Measurements from ENCODE around the gene KNG1. TPM values are rescaled to one million over a fixed set of nuclear protein-coding genes. Genes with fewer than 3 reads are reported as not detected.
"Not testable (repeated sequence)": the region's sequence is repeated elsewhere in the genome, so short reads cannot be mapped to it uniquely, and the experiment has no call there.

KNG1 gene
- total and polyA plus RNA-seq, 7 experiments from 2014 or later: not detected

DNA sequence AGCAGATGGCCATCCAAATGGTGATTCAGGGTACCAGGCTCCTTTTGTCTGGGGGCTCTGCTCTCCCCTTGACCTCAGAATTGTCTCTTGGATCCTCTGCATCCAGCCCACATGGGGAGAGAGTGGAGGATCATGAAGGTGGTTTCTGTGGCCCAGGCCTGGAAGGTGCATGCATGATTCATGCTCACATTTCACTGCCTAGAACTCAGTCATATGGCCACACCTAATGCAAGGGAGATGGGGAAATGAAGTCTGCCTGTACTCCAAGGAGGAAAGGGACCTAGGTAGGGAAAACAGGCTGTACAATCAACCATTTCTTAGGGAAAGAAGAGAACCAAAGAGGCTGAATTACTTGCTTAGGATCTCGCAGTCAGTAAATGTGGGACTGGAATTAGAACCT is 36.3 kb upstream of the KNG1 start:
- no peak for DNase-seq
- Mint-ChIP-seq H3K4me3 (no peak overlapping the region), H3K4me1 (no peaks in the 10 kb centered on the region), H3K36me3 (peaks cover 0 to 14% (median 4%) of the 10 kb centered on the region in 5 donors), H3K27ac (no peak overlapping the region), H3K27me3 (peaks cover 41 to 52% (median 48%) of the 10 kb centered on the region in 5 donors), H3K9me3 (peaks cover 2 to 26% (median 12%) of the 10 kb centered on the region in 11 donors)
- intact Hi-C loops (cut with micrococcal nuclease): no loop called here
- Histone ChIP-seq H3K4me1 (ENCODE audit: control insufficient read depth in 2 of 2, insufficient read depth in 2 of 2, low read length in 2 of 2) (no peaks in the 10 kb centered on the region), H3K27ac (ENCODE audit: low read depth, low read length) (no peak overlapping the region), H3K4me3 (ENCODE audit: low read length) (no peak overlapping the region), H3K36me3 (ENCODE audit: control insufficient read depth in 2 of 3, insufficient read depth in 3 of 3, low read length in 3 of 3) (no peaks in the 10 kb centered on the region), H3K27me3 (ENCODE audit: control insufficient read depth in 2 of 2, insufficient read depth in 2 of 2, low read length in 2 of 2) (no peaks in the 10 kb centered on the region), H3K9me3 (ENCODE audit: control insufficient read depth in 2 of 3, low read length in 3 of 3) (peaks cover 0 to 4% (median 0%) of the 10 kb centered on the region in 3 experiments)
- ChIA-PET CTCF (no interaction called here), POLR2A (no interaction called here)
- ATAC-seq: no peak

DNA sequence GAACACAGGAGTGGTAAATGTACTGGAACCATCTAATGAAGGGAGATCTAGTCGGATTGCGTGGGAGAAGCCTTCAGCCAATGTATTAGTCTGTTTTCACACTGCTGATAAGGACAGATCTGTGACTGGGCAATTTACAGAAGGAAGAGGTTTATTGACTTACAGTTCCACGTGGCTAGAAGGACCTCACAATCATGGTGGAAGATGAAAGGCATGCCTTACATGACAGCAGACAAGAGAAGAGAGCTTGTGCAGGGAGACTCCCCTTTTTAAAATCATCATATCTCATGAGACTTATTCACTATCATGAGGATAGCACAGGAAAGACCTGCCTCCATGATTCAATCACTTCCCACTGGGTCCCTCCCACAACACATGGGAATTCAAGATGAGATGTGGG is 34.3 kb upstream of the KNG1 start:
- Mint-ChIP-seq H3K4me1 (peaks cover 0 to 2% (median 0%) of the 10 kb centered on the region in 7 donors), H3K9me3 (peaks cover 2 to 36% (median 16%) of the 10 kb centered on the region in 11 donors), H3K36me3 (peaks cover 0 to 14% (median 4%) of the 10 kb centered on the region in 5 donors), H3K27ac (no peak overlapping the region), H3K27me3 (peaks cover 32 to 51% (median 41%) of the 10 kb centered on the region in 5 donors), H3K4me3 (no peak overlapping the region)
- ChIA-PET POLR2A (no interaction called here), CTCF (no interaction called here)
- Histone ChIP-seq H3K9me3 (ENCODE audit: control insufficient read depth in 2 of 3, low read length in 3 of 3) (peaks cover 0 to 4% (median 0%) of the 10 kb centered on the region in 3 experiments), H3K27me3 (ENCODE audit: control insufficient read depth in 2 of 2, insufficient read depth in 2 of 2, low read length in 2 of 2) (no peaks in the 10 kb centered on the region), H3K36me3 (ENCODE audit: control insufficient read depth in 2 of 3, insufficient read depth in 3 of 3, low read length in 3 of 3) (no peaks in the 10 kb centered on the region), H3K4me1 (ENCODE audit: control insufficient read depth in 2 of 2, insufficient read depth in 2 of 2, low read length in 2 of 2) (no peaks in the 10 kb centered on the region), H3K27ac (ENCODE audit: low read depth, low read length) (no peak overlapping the region), H3K4me3 (ENCODE audit: low read length) (no peak overlapping the region)
- ATAC-seq (no peak), DNase-seq (no peak)
- intact Hi-C loops (cut with micrococcal nuclease): no loop called here

DNA sequence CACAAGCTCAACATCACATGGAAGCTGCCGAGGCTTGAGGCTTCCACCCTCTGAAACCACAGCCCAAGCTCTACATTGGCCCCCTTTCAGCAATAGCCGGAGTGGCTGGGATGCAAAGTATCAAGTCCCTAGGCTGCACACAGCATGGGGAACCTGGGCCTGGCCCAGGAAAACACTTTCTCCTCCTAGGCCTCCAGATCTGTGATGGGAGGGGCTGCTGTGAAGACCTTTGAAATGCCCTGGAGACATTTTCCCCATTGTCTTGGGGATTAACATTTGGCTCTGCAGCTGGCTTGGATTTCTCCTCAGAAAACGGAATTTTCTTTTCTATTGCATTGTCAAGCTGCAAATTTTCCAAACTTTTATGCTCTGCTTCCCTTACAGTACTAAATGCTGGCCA is 33.2 kb upstream of the KNG1 start:
- H3K4me1 Mint-ChIP-seq: peaks cover 0 to 6% (median 0%) of the 10 kb centered on the region in 7 donors

DNA sequence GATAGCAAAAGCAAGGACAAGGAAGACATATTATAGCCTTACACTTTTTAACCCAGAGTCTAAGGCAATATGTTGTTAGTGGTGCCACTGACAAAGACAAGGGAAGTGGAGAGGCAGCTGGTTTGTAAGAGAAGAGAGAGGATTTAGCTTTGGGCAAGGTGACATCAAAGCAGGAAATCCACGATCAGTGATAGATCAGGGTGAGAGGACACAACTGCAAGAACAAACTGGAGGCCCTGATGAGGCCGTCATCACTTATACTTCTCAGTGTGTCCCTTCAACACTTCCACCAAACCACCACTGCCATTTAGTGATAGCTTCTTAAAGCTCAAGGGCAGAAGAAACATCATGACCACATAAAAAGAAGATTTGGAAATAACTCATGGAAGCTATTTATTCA is 30.7 kb upstream of the KNG1 start:
- H3K4me1 ChIP-seq (ENCODE audit: control insufficient read depth in 2 of 2, insufficient read depth in 2 of 2, low read length in 2 of 2); H3K4me3 Mint-ChIP-seq; H3K9me3 ChIP-seq (ENCODE audit: control insufficient read depth in 2 of 3, low read length in 3 of 3); intact Hi-C loops (cut with micrococcal nuclease); H3K27ac ChIP-seq (ENCODE audit: low read depth, low read length); H3K4me1 Mint-ChIP-seq; H3K27me3 ChIP-seq (ENCODE audit: control insufficient read depth in 2 of 2, insufficient read depth in 2 of 2, low read length in 2 of 2); DNase-seq; H3K27ac Mint-ChIP-seq; H3K36me3 ChIP-seq (ENCODE audit: control insufficient read depth in 2 of 3, insufficient read depth in 3 of 3, low read length in 3 of 3); H3K4me3 ChIP-seq (ENCODE audit: low read length); POLR2A ChIA-PET: not testable (repeated sequence)
- CTCF ChIA-PET: interaction anchor here (0.7 kb wide), 1 partner anchor 635 kb away, joined by 3 read pairs; no protein-coding TSS in a partner anchor
- H3K36me3 Mint-ChIP-seq: peaks cover 0 to 14% (median 4%) of the 10 kb centered on the region in 5 donors
- peaks cover 3 to 36% (median 16%) of the 10 kb centered on the region in 11 donors for H3K9me3 Mint-ChIP-seq
- ATAC-seq: peak; percentile 47
- peaks cover 25 to 52% (median 39%) of the 10 kb centered on the region in 5 donors for H3K27me3 Mint-ChIP-seq

More for the DNA sequence above, 33.2 kb upstream of the KNG1 start:
- Mint-ChIP-seq H3K27me3 (peaks cover 29 to 52% (median 39%) of the 10 kb centered on the region in 5 donors), H3K4me3 (no peak overlapping the region), H3K9me3 (peaks cover 2 to 36% (median 16%) of the 10 kb centered on the region in 11 donors), H3K36me3 (peaks cover 0 to 14% (median 4%) of the 10 kb centered on the region in 5 donors), H3K27ac (no peak overlapping the region)
- DNase-seq (no peak), ATAC-seq (no peak)
- Histone ChIP-seq H3K9me3 (ENCODE audit: control insufficient read depth in 2 of 3, low read length in 3 of 3) (peaks cover 0 to 4% (median 0%) of the 10 kb centered on the region in 3 experiments), H3K36me3 (ENCODE audit: control insufficient read depth in 2 of 3, insufficient read depth in 3 of 3, low read length in 3 of 3) (no peaks in the 10 kb centered on the region), H3K4me1 (ENCODE audit: control insufficient read depth in 2 of 2, insufficient read depth in 2 of 2, low read length in 2 of 2) (no peaks in the 10 kb centered on the region), H3K4me3 (ENCODE audit: low read length) (no peak overlapping the region), H3K27me3 (ENCODE audit: control insufficient read depth in 2 of 2, insufficient read depth in 2 of 2, low read length in 2 of 2) (no peaks in the 10 kb centered on the region), H3K27ac (ENCODE audit: low read depth, low read length) (no peak overlapping the region)
- CTCF ChIA-PET: no interaction called here
- POLR2A ChIA-PET: no interaction called here
- intact Hi-C loops (cut with micrococcal nuclease): no loop called here

DNA sequence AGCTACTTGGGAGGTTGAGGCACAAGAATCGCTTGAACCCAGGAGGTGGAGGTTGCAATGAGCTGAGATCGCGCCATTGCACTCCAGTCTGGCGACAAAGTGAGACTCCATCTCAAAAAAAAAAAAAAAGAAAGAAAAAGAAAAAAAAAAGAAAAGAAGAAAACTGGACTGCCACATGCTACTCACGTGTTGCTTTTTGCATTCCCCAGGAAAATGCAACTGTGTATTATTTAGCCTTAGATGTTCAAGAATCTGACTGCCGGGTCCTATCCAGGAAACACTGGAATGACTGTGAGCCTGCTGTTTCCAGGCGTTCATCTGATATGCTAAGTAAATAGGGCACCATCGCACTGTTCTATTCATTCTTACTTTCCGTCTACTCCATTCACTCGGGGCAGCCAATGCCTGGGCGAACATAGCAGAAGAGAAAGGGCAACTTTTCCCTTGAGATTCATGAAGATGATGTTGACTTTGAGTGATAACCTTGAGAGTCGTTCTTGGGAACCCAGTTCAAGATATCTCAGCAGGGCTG is 30.0 kb upstream of the KNG1 start:
- Mint-ChIP-seq H3K27me3 (peaks cover 31 to 54% (median 43%) of the 10 kb centered on the region in 5 donors), H3K4me1 (peaks cover 0 to 6% (median 0%) of the 10 kb centered on the region in 7 donors), H3K36me3 (peaks cover 0 to 14% (median 4%) of the 10 kb centered on the region in 5 donors), H3K27ac (no peak overlapping the region), H3K9me3 (peaks cover 3 to 36% (median 16%) of the 10 kb centered on the region in 11 donors), H3K4me3 (no peak overlapping the region)
- Histone ChIP-seq H3K36me3 (ENCODE audit: control insufficient read depth in 2 of 3, insufficient read depth in 3 of 3, low read length in 3 of 3) (no peaks in the 10 kb centered on the region), H3K4me1 (ENCODE audit: control insufficient read depth in 2 of 2, insufficient read depth in 2 of 2, low read length in 2 of 2) (peaks cover 0 to 10% of the 10 kb centered on the region in 2 donors), H3K27me3 (ENCODE audit: control insufficient read depth in 2 of 2, insufficient read depth in 2 of 2, low read length in 2 of 2) (no peaks in the 10 kb centered on the region), H3K27ac (ENCODE audit: low read depth, low read length) (no peak overlapping the region), H3K4me3 (ENCODE audit: low read length) (no peak overlapping the region), H3K9me3 (ENCODE audit: control insufficient read depth in 2 of 3, low read length in 3 of 3) (peaks cover 0 to 4% (median 0%) of the 10 kb centered on the region in 3 experiments)
- DNase-seq (no peak), ATAC-seq (no peak)
- ChIA-PET POLR2A (no interaction called here), CTCF (no interaction called here)
- intact Hi-C loops (cut with micrococcal nuclease): no loop called here

DNA sequence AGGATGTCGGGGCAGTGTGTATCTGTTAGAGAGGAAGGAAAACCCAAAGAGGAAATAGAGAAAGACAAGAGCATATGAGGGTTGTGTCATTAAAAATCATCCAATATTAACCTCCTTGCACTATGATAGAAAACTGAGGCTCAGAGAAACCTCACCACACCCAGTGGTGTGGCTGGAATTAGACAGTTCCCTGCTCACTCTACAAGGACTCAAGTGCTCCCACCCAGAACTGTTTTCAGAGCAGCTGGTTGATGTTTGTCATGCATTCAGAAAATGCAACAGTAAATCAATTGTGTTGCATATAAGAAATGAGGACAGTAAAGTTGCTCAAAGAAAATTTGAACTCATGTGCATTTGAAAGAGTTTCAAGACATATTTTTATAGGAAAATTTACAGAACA is 26.9 kb upstream of the KNG1 start:
- H3K27me3 ChIP-seq (ENCODE audit: control insufficient read depth in 2 of 2, insufficient read depth in 2 of 2, low read length in 2 of 2); intact Hi-C loops (cut with micrococcal nuclease); H3K4me1 Mint-ChIP-seq; H3K36me3 ChIP-seq (ENCODE audit: control insufficient read depth in 2 of 3, insufficient read depth in 3 of 3, low read length in 3 of 3); H3K27ac ChIP-seq (ENCODE audit: low read depth, low read length); H3K4me3 ChIP-seq (ENCODE audit: low read length); ATAC-seq; H3K27ac Mint-ChIP-seq; CTCF ChIA-PET; POLR2A ChIA-PET; H3K36me3 Mint-ChIP-seq; H3K4me3 Mint-ChIP-seq; DNase-seq; H3K9me3 ChIP-seq (ENCODE audit: control insufficient read depth in 2 of 3, low read length in 3 of 3): not testable (repeated sequence)
- H3K27me3 Mint-ChIP-seq: peaks cover 23 to 46% (median 35%) of the 10 kb centered on the region in 5 donors
- H3K9me3 Mint-ChIP-seq: peaks cover 3 to 16% (median 9%) of the 10 kb centered on the region in 11 donors
- H3K4me1 ChIP-seq (ENCODE audit: control insufficient read depth in 2 of 2, insufficient read depth in 2 of 2, low read length in 2 of 2): peaks cover 0 to 10% of the 10 kb centered on the region in 2 donors

DNA sequence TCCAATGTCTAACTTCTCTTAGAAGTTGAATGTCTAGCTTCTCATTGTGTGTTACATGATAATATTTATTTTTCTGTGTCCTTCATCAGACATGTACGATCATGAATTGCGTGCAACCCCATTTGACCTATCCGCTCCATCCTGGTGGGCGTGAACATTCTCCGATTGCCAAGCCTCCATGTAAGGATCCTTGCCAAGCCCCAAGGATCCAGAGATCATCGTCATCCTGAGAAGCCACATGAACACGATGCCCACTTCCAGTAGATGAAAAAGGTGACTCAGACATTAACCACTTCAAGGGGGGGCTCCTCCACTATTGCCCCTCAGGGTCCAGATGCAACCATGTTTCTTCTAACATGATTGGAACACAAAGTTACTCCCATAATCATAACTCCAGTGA is 25.5 kb upstream of the KNG1 start:
- intact Hi-C loops (cut with micrococcal nuclease): no loop called here
- Mint-ChIP-seq H3K9me3 (peaks cover 0 to 6% (median 0%) of the 10 kb centered on the region in 11 donors), H3K36me3 (no peaks in the 10 kb centered on the region), H3K27me3 (peaks cover 14 to 32% (median 26%) of the 10 kb centered on the region in 5 donors), H3K4me3 (no peak overlapping the region), H3K4me1 (peaks cover 0 to 6% (median 0%) of the 10 kb centered on the region in 7 donors), H3K27ac (no peak overlapping the region)
- H3K36me3 ChIP-seq (ENCODE audit: control insufficient read depth in 2 of 3, insufficient read depth in 3 of 3, low read length in 3 of 3): no peaks in the 10 kb centered on the region
- no peaks in the 10 kb centered on the region for H3K9me3 ChIP-seq (ENCODE audit: control insufficient read depth in 2 of 3, low read length in 3 of 3)
- H3K27ac ChIP-seq (ENCODE audit: low read depth, low read length): no peak overlapping the region
- DNase-seq: no peak
- H3K4me1 ChIP-seq (ENCODE audit: control insufficient read depth in 2 of 2, insufficient read depth in 2 of 2, low read length in 2 of 2): peaks cover 0 to 10% of the 10 kb centered on the region in 2 donors
- H3K27me3 ChIP-seq (ENCODE audit: control insufficient read depth in 2 of 2, insufficient read depth in 2 of 2, low read length in 2 of 2): no peaks in the 10 kb centered on the region
- POLR2A ChIA-PET: no interaction called here
- CTCF ChIA-PET: no interaction called here
- no peak for ATAC-seq
- no peak overlapping the region for H3K4me3 ChIP-seq (ENCODE audit: low read length)
